HG03354 (cell line): ENCODE results near the gene PSMB7.
"Not testable (repeated sequence)": the region's sequence is repeated elsewhere in the genome, so short reads cannot be mapped to it uniquely, and the experiment has no call there.

Source experiments
- ATAC-seq: cut with Tn5 transposase; IDR thresholded peaks from one replicate; pipeline ENCODE4 v1.9.1; 2021; ENCODE audit warnings: mild to moderate bottlenecking; ENCODE audit not compliant: unreplicated experiment, poor library complexity, severe bottlenecking

Gene PSMB7

GRCh38 chr9:124444166-124444565 is 28.9 kb upstream of the PSMB7 start:
- no peak for ATAC-seq

GRCh38 chr9:124443625-124444024 is 28.4 kb upstream of the PSMB7 start:
- no peak for ATAC-seq

- no peak for ATAC-seq
Measured at GRCh38 chr9:124442826-124443225, 27.6 kb upstream of the PSMB7 start.

- ATAC-seq, result no peak
Measured at GRCh38 chr9:124442379-124442778, 27.1 kb upstream of the PSMB7 start.

GRCh38 chr9:124441291-124441690 is 26.0 kb upstream of the PSMB7 start:
- ATAC-seq, result no peak

GRCh38 chr9:124440786-124441185 is 25.5 kb upstream of the PSMB7 start:
- ATAC-seq, result no peak

GRCh38 chr9:124439686-124440243 is 24.5 kb upstream of the PSMB7 start:
- ATAC-seq, result no peak

- ATAC-seq, result no peak
Measured at GRCh38 chr9:124439086-124439485, 23.8 kb upstream of the PSMB7 start.

- ATAC-seq, result no peak
Measured at GRCh38 chr9:124438091-124438490, 22.8 kb upstream of the PSMB7 start.

GRCh38 chr9:124437086-124437485 is 21.8 kb upstream of the PSMB7 start:
- no peak for ATAC-seq

GRCh38 chr9:124436320-124436719 is 21.1 kb upstream of the PSMB7 start:
- no peak for ATAC-seq

GRCh38 chr9:124429530-124429867 is 14.3 kb upstream of the PSMB7 start:
- no peak for ATAC-seq

- ATAC-seq, result no peak
Measured at GRCh38 chr9:124428751-124429529, 13.7 kb upstream of the PSMB7 start.

GRCh38 chr9:124427281-124427680 is 12.0 kb upstream of the PSMB7 start:
- no peak for ATAC-seq

GRCh38 chr9:124426361-124426760 is 11.1 kb upstream of the PSMB7 start:
- no peak for ATAC-seq

- not testable (repeated sequence) for ATAC-seq
Measured at GRCh38 chr9:124425733-124426132, 10.5 kb upstream of the PSMB7 start.

- ATAC-seq, result no peak
Measured at GRCh38 chr9:124423591-124423990, 8.3 kb upstream of the PSMB7 start.

- no peak for ATAC-seq
Measured at GRCh38 chr9:124423155-124423554, 7.9 kb upstream of the PSMB7 start.

- ATAC-seq, result no peak
Measured at GRCh38 chr9:124420991-124421543, 5.8 kb upstream of the PSMB7 start.

GRCh38 chr9:124419832-124420489 is 4.7 kb upstream of the PSMB7 start:
- ATAC-seq, result no peak
